Caco-2 (cell line): Measurements from ENCODE around the gene UBE2L5. TPM values are rescaled to one million over a fixed set of nuclear protein-coding genes. Genes with fewer than 3 reads are reported as not detected.
A peak's percentile ranks its signal among the peaks of the same experiment; 100 is the strongest.
"Not testable (repeated sequence)": the region's sequence is repeated elsewhere in the genome, so short reads cannot be mapped to it uniquely, and the experiment has no call there.

Experiments used
- BruUV-seq: library from RNA; stranded (reverse); fragments of 400-500 nt; replicated peaks from 2 replicates; lab custom pipeline; 2021; lab: Mats Ljungman, UMichigan
- CTCF ChIA-PET: fragments of 300-600 bp; sonication (Branson Sonifier 250); formaldehyde crosslinking; loops from one replicate; lab custom pipeline; 2022; ENCODE audit warnings: antibody characterized with exemption; lab: Charles Lee
- POLR2A ChIA-PET: fragments of 300-600 bp; sonication (Branson Sonifier 250); formaldehyde crosslinking; loops from one replicate; lab custom pipeline; 2022; ENCODE audit warnings: antibody characterized with exemption; lab: Charles Lee
- DNase-seq, 2 experiments: peaks; one replicate each; pipeline versions ENCODE4 v3.0.0 to v3.0.0-alpha.2; 2020 to 2022
- H3K27me3 ChIP-seq: replicated peaks from 2 replicates; pipeline ENCODE4 v1.6.0; 2011; ENCODE audit warnings: low read length; ENCODE audit not compliant: control insufficient read depth, insufficient read depth
- H3K36me3 ChIP-seq: 2 replicates; pipeline ENCODE4 v1.5.1; 2011; ENCODE audit warnings: low read length; ENCODE audit not compliant: control insufficient read depth, insufficient read depth
- H3K4me1 ChIP-seq: fragments of 250-450 bp; sonication (Bioruptor Pico); 2 replicates; pipeline ENCODE4 v1.5.1; 2020; ENCODE audit warnings: mild to moderate bottlenecking
- H3K4me3 ChIP-seq: 2 replicates; pipeline ENCODE4 v1.5.1; 2011; ENCODE audit warnings: low read depth, mild to moderate bottlenecking, control low read depth, low read length
- H3K9me3 ChIP-seq: fragments of 250-450 bp; sonication (Bioruptor Pico); 2 replicates; pipeline ENCODE4 v1.5.1; 2020; ENCODE audit warnings: mild to moderate bottlenecking, moderate library complexity
- H3K27ac Mint-ChIP-seq: one replicate; pipeline ENCODE4 v1.8.0; 2022; ENCODE audit warnings: mixed read lengths; ENCODE audit not compliant: unreplicated experiment
- H3K27me3 Mint-ChIP-seq: one replicate; pipeline ENCODE4 v1.8.0; 2022; ENCODE audit warnings: mixed read lengths; ENCODE audit not compliant: insufficient read depth, unreplicated experiment
- H3K36me3 Mint-ChIP-seq: one replicate; pipeline ENCODE4 v1.8.0; 2022; ENCODE audit warnings: mild to moderate bottlenecking, mixed read lengths; ENCODE audit not compliant: insufficient read depth, unreplicated experiment
- H3K4me1 Mint-ChIP-seq: one replicate; pipeline ENCODE4 v1.8.0; 2022; ENCODE audit warnings: low read depth, mixed read lengths; ENCODE audit not compliant: unreplicated experiment
- H3K4me3 Mint-ChIP-seq: one replicate; pipeline ENCODE4 v1.8.0; 2022; ENCODE audit warnings: mild to moderate bottlenecking, moderate library complexity, mixed read lengths; ENCODE audit not compliant: unreplicated experiment
- H3K9me3 Mint-ChIP-seq: one replicate; pipeline ENCODE4 v1.8.0; 2022; ENCODE audit warnings: mixed read lengths; ENCODE audit not compliant: unreplicated experiment
- CTCF ChIP-seq, 2 experiments: fragments of 200-600 bp in 1 of 2; IDR thresholded peaks; 1 replicate in 1 of 2; 2 replicates in 1 of 2; pipeline versions ENCODE4 v1.5.1 to v1.8.0; 2011 to 2022; ENCODE audit warnings: antibody characterized with exemption in 1 of 2, control low read depth in 1 of 2, inconsistent platforms in 1 of 2, low read depth in 1 of 2, low read length in 1 of 2, mild to moderate bottlenecking in 1 of 2, moderate library complexity in 1 of 2; ENCODE audit not compliant: insufficient read depth in 1 of 2, severe bottlenecking in 1 of 2, unreplicated experiment in 1 of 2
- intact Hi-C: fragments of 100-400 bp; cut with micrococcal nuclease; formaldehyde crosslinking; loops from one replicate; pipeline ENCODE4 v1.10.0; 2022; ENCODE audit not compliant: unreplicated experiment
- total RNA-seq: library from RNA; stranded (reverse); gene quantifications from 2 replicates; pipeline ENCODE4 v1.2.3, GENCODE V29; 2022

UBE2L5 gene
- total RNA-seq, 1 experiment from 2014 or later: not detected

- H3K27ac Mint-ChIP-seq, H3K27me3 ChIP-seq, CTCF ChIA-PET, DNase-seq, POLR2A ChIA-PET, H3K36me3 ChIP-seq, H3K9me3 Mint-ChIP-seq, H3K4me1 Mint-ChIP-seq, H3K9me3 ChIP-seq, H3K4me3 ChIP-seq, BruUV-seq, H3K4me3 Mint-ChIP-seq, H3K27me3 Mint-ChIP-seq: not testable (repeated sequence)
- H3K4me1 ChIP-seq: peaks cover 12% of the 10 kb centered on the region
- intact Hi-C loops: loop anchor here (10.0 kb wide), 2 partner anchors 157 to 343 kb away; partner anchors contain the start of gene KATNAL1
- TF ChIP-seq CTCF (IDR thresholded peaks at IDR 0.05; ENCODE audit: insufficient read depth in 1 of 2, low read depth in 1 of 2, low read length in 1 of 2, severe bottlenecking in 1 of 2, unreplicated experiment in 1 of 2): peak in 1 of 2 experiments; percentile 26
- peaks cover 77% of the 10 kb centered on the region for H3K36me3 Mint-ChIP-seq
These were observed 39.2 kb downstream of the UBE2L5 start for GRCh38 chr13:30461279-30462066.

- intact Hi-C loops: loop anchor here (10.0 kb wide), 2 partner anchors 159 to 341 kb away; partner anchors contain the start of gene KATNAL1
- TF ChIP-seq CTCF (IDR thresholded peaks at IDR 0.05; ENCODE audit: insufficient read depth in 1 of 2, low read depth in 1 of 2, low read length in 1 of 2, severe bottlenecking in 1 of 2, unreplicated experiment in 1 of 2): no peak
- Mint-ChIP-seq H3K4me3 (peak overlapping the region; percentile 91), H3K27me3 (peaks cover 2% of the 10 kb centered on the region), H3K4me1 (no peaks in the 10 kb centered on the region), H3K27ac (peak overlapping the region; percentile 96), H3K9me3 (no peaks in the 10 kb centered on the region), H3K36me3 (peaks cover 57% of the 10 kb centered on the region)
- no peaks in the 10 kb centered on the region for H3K27me3 ChIP-seq
- ChIA-PET CTCF (no interaction called here), POLR2A (interaction anchor here (0.5 kb wide), 1 partner anchor 502 kb away, joined by 3 read pairs; no protein-coding TSS in a partner anchor)
- no peak for DNase-seq
- no peaks in the 10 kb centered on the region for H3K9me3 ChIP-seq
- BruUV-seq: no TSS peak
- H3K4me3 ChIP-seq: peak overlapping the region; percentile 52
- H3K4me1 ChIP-seq: peaks cover 12% of the 10 kb centered on the region
- H3K36me3 ChIP-seq: peaks cover 1% of the 10 kb centered on the region; the same call in 1 of the 2 replicates
These were observed 41.6 kb downstream of the UBE2L5 start for GRCh38 chr13:30463787-30464495.
